ENCODE measurements around the gene EPB42. TPM values are rescaled to one million over a fixed set of nuclear protein-coding genes. Genes with fewer than 3 reads are reported as not detected.
"Not testable (repeated sequence)": the region's sequence is repeated elsewhere in the genome, so short reads cannot be mapped to it uniquely, and the experiment has no call there.

The EPB42 gene
- total and polyA plus RNA-seq, 2 donors (not counting 1 experiment from before 2014, with no cell fraction given) = not detected

DNA sequence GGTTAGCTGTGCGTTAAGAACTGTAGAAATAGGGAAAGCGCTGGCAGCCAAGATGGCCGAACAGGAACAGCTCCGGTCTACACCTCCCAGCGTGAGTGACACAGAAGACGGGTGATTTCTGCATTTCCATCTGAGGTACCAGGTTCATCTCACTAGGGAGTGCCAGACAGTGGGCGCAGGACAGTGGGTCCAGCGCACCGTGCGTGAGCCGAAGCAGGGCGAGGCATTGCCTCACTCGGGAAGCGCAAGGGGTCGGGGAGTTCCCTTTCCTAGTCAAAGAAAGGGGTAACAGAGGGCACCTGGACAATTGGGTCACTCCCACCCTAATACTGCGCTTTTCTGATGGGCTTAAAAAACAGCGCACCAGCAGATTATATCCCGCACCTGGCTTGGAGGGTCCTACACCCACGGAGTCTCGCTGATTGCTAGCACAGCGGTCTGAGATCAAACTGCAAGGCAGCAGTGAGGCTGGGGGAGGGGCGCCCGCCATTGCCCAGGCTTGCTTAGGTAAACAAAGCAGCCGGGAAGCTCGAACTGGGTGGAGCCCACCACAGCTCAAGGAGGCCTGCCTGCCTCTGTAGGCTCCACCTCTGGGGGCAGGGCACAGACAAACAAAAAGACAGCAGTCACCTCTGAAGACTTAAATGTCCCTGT, 45.0 kb downstream of the EPB42 start:
- ATAC-seq (ENCODE audit: low read depth); H3K4me3 ChIP-seq (ENCODE audit: control extremely low read depth in 1 of 5, extremely low read depth in 1 of 5, insufficient read depth in 1 of 5, low read depth in 2 of 5, low read length in 4 of 5); CTCF ChIA-PET; H3K27ac Mint-ChIP-seq; H4K20me1 ChIP-seq (ENCODE audit: control insufficient read depth, insufficient read depth, low read length, poor library complexity, severe bottlenecking); H3K79me2 ChIP-seq (ENCODE audit: control insufficient read depth, insufficient read depth, low read length); H3K9ac ChIP-seq (ENCODE audit: low read length); H3K4me2 ChIP-seq (replicated peaks; ENCODE audit: low read depth, low read length, poor library complexity, severe bottlenecking); intact Hi-C loops (cut with micrococcal nuclease); DNase-seq; H3K4me1 Mint-ChIP-seq; H2AFZ ChIP-seq (ENCODE audit: insufficient read depth, low read depth, low read length, poor library complexity, severe bottlenecking); H3K27me3 Mint-ChIP-seq; H3K4me1 ChIP-seq (ENCODE audit: control insufficient read depth in 2 of 2, insufficient read depth in 2 of 2, low read length in 2 of 2); H3K27ac ChIP-seq (ENCODE audit: low read length in 2 of 2); H3K9me3 ChIP-seq (ENCODE audit: control extremely low read depth in 1 of 3, control insufficient read depth in 2 of 3, insufficient read depth in 1 of 3, low read length in 2 of 3); H3K9me3 Mint-ChIP-seq (ENCODE audit: insufficient read depth); H3K27me3 ChIP-seq (replicated peaks in 1 of 4; ENCODE audit: control extremely low read depth in 1 of 4, control insufficient read depth in 3 of 4, insufficient read depth in 4 of 4, low read length in 3 of 4); POLR2A ChIA-PET; H3K4me3 Mint-ChIP-seq: not testable (repeated sequence)
- over 99% methylated on average over 17 of the region's 25 CpGs for WGBS (ENCODE audit: insufficient coverage)
- peaks cover 7 to 43% of the 10 kb centered on the region in 2 experiments for H3K36me3 ChIP-seq (replicated peaks in 1 of 2; ENCODE audit: control extremely low read depth in 1 of 2, control insufficient read depth in 1 of 2, extremely low read depth in 1 of 2, insufficient read depth in 2 of 2, low read length in 1 of 2)

DNA sequence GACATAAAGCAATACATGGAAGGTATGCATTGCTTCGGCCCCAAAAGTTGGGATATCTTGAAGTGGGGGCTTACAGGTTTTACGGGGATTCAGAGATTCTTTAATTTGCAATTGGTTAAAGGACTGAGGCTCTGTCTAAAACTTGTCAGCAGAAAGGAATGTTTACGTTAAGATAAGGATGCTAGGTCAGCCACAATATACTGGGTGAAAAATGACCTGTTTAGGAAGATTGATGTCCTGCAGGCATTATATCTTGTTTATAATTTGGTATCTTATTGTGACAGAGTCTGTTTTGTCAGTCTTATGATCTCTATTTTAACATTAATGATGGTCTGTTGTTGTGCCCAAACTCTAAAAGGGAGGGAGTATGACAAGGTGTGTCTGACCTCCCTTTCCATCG, 50.9 kb downstream of the EPB42 start:
- CTCF ChIA-PET = no interaction called here
- no peak for TF ChIP-seq EZH2 (IDR thresholded peaks at IDR 0.05; ENCODE audit: borderline replicate concordance, insufficient read depth, low read depth, low read length, poor library complexity, severe bottlenecking)
- TF ChIP-seq, protein P1, sequence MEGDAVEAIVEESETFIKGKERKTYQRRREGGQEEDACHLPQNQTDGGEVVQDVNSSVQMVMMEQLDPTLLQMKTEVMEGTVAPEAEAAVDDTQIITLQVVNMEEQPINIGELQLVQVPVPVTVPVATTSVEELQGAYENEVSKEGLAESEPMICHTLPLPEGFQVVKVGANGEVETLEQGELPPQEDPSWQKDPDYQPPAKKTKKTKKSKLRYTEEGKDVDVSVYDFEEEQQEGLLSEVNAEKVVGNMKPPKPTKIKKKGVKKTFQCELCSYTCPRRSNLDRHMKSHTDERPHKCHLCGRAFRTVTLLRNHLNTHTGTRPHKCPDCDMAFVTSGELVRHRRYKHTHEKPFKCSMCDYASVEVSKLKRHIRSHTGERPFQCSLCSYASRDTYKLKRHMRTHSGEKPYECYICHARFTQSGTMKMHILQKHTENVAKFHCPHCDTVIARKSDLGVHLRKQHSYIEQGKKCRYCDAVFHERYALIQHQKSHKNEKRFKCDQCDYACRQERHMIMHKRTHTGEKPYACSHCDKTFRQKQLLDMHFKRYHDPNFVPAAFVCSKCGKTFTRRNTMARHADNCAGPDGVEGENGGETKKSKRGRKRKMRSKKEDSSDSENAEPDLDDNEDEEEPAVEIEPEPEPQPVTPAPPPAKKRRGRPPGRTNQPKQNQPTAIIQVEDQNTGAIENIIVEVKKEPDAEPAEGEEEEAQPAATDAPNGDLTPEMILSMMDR (IDR thresholded peaks at IDR 0.05) = no peak
- H3K4me3 ChIP-seq (ENCODE audit: control extremely low read depth in 1 of 5, extremely low read depth in 1 of 5, insufficient read depth in 1 of 5, low read depth in 2 of 5, low read length in 4 of 5) = no peak overlapping the region
- H3K36me3 ChIP-seq (replicated peaks in 1 of 2; ENCODE audit: control extremely low read depth in 1 of 2, control insufficient read depth in 1 of 2, extremely low read depth in 1 of 2, insufficient read depth in 2 of 2, low read length in 1 of 2) = peaks cover 7 to 61% of the 10 kb centered on the region in 2 experiments
- no peaks in the 10 kb centered on the region for H3K4me1 Mint-ChIP-seq
- no peaks in the 10 kb centered on the region for H3K27me3 ChIP-seq (replicated peaks in 1 of 4; ENCODE audit: control extremely low read depth in 1 of 4, control insufficient read depth in 3 of 4, insufficient read depth in 4 of 4, low read length in 3 of 4)
- H3K4me2 ChIP-seq (replicated peaks; ENCODE audit: low read depth, low read length, poor library complexity, severe bottlenecking) = no peak overlapping the region
- H2AFZ ChIP-seq (ENCODE audit: insufficient read depth, low read depth, low read length, poor library complexity, severe bottlenecking) = no peak overlapping the region
- intact Hi-C loops (cut with micrococcal nuclease) = no loop called here
- no peaks in the 10 kb centered on the region for H3K9me3 Mint-ChIP-seq (ENCODE audit: insufficient read depth)
- H3K9me3 ChIP-seq (ENCODE audit: control extremely low read depth in 1 of 3, control insufficient read depth in 2 of 3, insufficient read depth in 1 of 3, low read length in 2 of 3) = peaks cover 1 to 4% (median 2%) of the 10 kb centered on the region in 3 donors
- DNase-seq (no peak), ATAC-seq (ENCODE audit: low read depth) (no peak)
- POLR2A ChIA-PET = no interaction called here
- WGBS (ENCODE audit: insufficient coverage) = 100% methylated on average over 3 of the region's 4 CpGs
- H3K79me2 ChIP-seq (ENCODE audit: control insufficient read depth, insufficient read depth, low read length) = no peaks in the 10 kb centered on the region
- no peak overlapping the region for H3K4me3 Mint-ChIP-seq
- H4K20me1 ChIP-seq (ENCODE audit: control insufficient read depth, insufficient read depth, low read length, poor library complexity, severe bottlenecking) = no peaks in the 10 kb centered on the region
- no peaks in the 10 kb centered on the region for H3K4me1 ChIP-seq (ENCODE audit: control insufficient read depth in 2 of 2, insufficient read depth in 2 of 2, low read length in 2 of 2)
- no peak overlapping the region for H3K27ac ChIP-seq (ENCODE audit: low read length in 2 of 2)
- no peaks in the 10 kb centered on the region for H3K27me3 Mint-ChIP-seq
- no peak overlapping the region for H3K9ac ChIP-seq (ENCODE audit: low read length)
- H3K27ac Mint-ChIP-seq = no peak overlapping the region
